Tibial nerve (tissue), 4 donors: ENCODE data around the gene FOXJ3.

ENCODE experiments used
- CTCF ChIP-seq, 5 experiments: fragments of 200-600 bp in 3 of 5; fragments of 450-650 bp in 2 of 5; sonication (generic) in 3 of 5; IDR thresholded peaks; one replicate each; pipeline ENCODE4 v1.5.1; 2016 to 2019; ENCODE audit warnings: antibody characterized with exemption in 5 of 5, mild to moderate bottlenecking in 3 of 5, moderate library complexity in 2 of 5
- EP300 ChIP-seq, 2 donors: sonication (generic); formaldehyde crosslinking; IDR thresholded peaks; one replicate each; pipeline ENCODE4 v1.6.1; 2017; ENCODE audit warnings: antibody characterized with exemption in 2 of 2, mild to moderate bottlenecking in 1 of 2
- POLR2A ChIP-seq, 2 donors: fragments of 450-650 bp; IDR thresholded peaks; one replicate each; pipeline ENCODE4 v1.6.1; 2017; ENCODE audit warnings: antibody characterized with exemption in 2 of 2, mild to moderate bottlenecking in 2 of 2, moderate library complexity in 2 of 2

DNA sequence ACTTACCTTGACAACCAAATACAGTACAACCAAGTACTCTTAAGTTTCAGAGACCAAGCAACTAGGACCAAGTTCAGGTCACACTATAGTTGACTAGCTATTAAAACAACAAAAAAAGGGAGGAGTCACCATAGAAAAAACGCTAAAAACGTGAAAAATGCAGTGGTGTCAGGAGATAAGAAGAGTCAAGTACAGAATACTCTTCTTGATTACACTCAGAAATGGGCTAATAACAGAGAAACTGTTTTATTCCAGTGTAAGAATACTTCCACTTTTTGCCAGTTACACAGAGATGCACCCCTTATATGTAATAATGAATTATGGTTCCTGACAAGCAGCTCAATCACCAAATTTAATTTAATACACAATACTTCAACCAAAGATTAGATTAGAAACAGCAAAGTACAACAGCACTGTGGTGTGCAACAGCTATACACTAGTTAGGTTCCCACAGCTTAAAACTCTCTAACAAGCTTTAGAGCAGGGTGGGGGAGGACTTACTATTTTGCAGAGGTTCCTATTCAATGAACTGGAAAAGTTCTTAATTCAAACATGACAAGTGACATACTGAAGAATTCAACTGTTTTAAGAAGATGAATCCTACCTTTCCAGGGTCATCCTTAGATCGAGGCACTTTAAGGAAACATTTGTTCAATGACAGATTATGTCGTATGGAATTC lies 70.4 kb downstream of the FOXJ3 start:
- no peak for TF ChIP-seq EP300 (IDR thresholded peaks at IDR 0.05)
- TF ChIP-seq POLR2A (IDR thresholded peaks at IDR 0.05): no peak
- no peak for TF ChIP-seq CTCF (IDR thresholded peaks at IDR 0.05)
